Astrocyte of the spinal cord (primary cell): ENCODE data around the gene CNBD2.

Source experiments
- DNase-seq: peaks from one replicate; pipeline ENCODE4 v3.0.0; 2011; ENCODE audit warnings: low read depth, low spot score
- H3K4me3 ChIP-seq: 2 replicates; pipeline ENCODE4 v1.5.1; 2011; ENCODE audit warnings: low read depth, mild to moderate bottlenecking, low read length, moderate library complexity
- CTCF ChIP-seq: IDR thresholded peaks from 2 replicates; pipeline ENCODE4 v1.5.1; 2012; ENCODE audit warnings: low read depth, mild to moderate bottlenecking, low read length, inconsistent platforms
- in situ Hi-C: cut with HindIII; loops from 2 replicates; pipeline ENCODE4 v1.10.0; 2017; ENCODE audit warnings: low sequenced_read_pairs

CNBD2 gene

GRCh38 chr20:35967979-35968640 lies at the start of gene CNBD2:
TSS of gene CNBD2 (plus strand) at chr20:35968590. CDS start at chr20:35968763, 173 bp downstream.
- H3K4me3 ChIP-seq: no peak within 1 kb of the TSS
- in situ Hi-C loops: no loop called here
- TF ChIP-seq CTCF: no peak
- DNase-seq: no peak

GRCh38 chr20:35920523-35920922 lies 47.9 kb upstream of the CNBD2 start:
- TF ChIP-seq CTCF: no peak
- no peak for DNase-seq
- H3K4me3 ChIP-seq: no peak overlapping the region
- in situ Hi-C loops: no loop called here

GRCh38 chr20:35929301-35929700 lies 39.1 kb upstream of the CNBD2 start:
- H3K4me3 ChIP-seq: no peak overlapping the region
- in situ Hi-C loops: no loop called here
- DNase-seq: no peak
- TF ChIP-seq CTCF: no peak

GRCh38 chr20:35934050-35934449 lies 34.3 kb upstream of the CNBD2 start:
- H3K4me3 ChIP-seq: no peak overlapping the region
- in situ Hi-C loops: no loop called here
- no peak for TF ChIP-seq CTCF
- no peak for DNase-seq

- no peak for DNase-seq
- H3K4me3 ChIP-seq: no peak overlapping the region
- in situ Hi-C loops: no loop called here
- no peak for TF ChIP-seq CTCF
These were observed 29.1 kb upstream of the CNBD2 start for GRCh38 chr20:35939264-35939663.

- no peak for DNase-seq
- TF ChIP-seq CTCF: no peak
- H3K4me3 ChIP-seq: no peak overlapping the region
- in situ Hi-C loops: no loop called here
These were observed 26.8 kb upstream of the CNBD2 start for GRCh38 chr20:35941620-35942019.
